ENCODE measurements around the gene MYL4. TPM values are rescaled to one million over a fixed set of nuclear protein-coding genes. Genes with fewer than 3 reads are reported as not detected.
A peak's percentile ranks its signal among the peaks of the same experiment; 100 is the strongest.

The MYL4 gene
- total RNA-seq, 4 donors from 2014 or later, result 5.2 to 11.0 (median 6.2) TPM

DNA sequence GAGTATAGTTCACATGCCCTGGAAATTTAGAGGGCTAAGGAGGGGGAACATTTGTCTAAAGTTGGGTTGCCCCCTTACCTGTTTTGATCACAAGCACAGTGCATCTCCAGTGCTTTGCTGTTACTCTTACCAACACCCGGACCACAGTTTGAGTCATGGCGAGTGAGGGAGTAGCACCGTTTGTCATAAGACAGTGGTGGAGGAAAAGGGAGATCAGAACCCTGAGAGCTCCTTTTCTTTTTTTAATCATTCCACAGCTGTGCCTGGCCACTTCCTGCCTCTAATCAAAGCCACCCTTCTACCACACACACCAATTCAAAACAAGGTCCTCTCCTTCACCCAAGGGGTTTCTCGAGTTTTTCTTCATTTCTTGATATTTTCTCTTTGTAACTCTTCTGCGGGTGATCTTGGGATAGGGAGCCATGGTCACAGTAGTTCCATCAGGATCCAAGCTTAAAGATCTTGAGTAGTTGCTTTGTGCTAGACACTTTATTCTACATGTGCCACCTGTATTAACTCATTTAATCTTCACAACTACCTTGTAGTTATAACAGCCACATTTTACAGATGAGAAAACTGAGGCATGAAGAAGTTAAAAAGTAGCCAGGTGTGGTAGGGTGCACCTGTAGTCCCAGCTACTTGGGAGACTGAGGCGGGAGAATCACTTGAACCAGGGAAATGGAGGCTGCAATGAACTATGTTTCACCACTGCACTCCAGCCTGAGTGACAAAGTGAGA is 5.0 kb upstream of the MYL4 start:
- Histone ChIP-seq H3K4me1 (peaks cover 35 to 58% of the 10 kb centered on the region in 2 donors), H3K27me3 (no peaks in the 10 kb centered on the region), H3K27ac (peak overlapping the region; percentile 96 to 97 (median 96)), H3K36me3 (no peaks in the 10 kb centered on the region), H3K4me3 (replicated peaks in 1 of 3) (no peak overlapping the region), H3K9me3 (no peaks in the 10 kb centered on the region)
- intact Hi-C loops (cut with DNase I), result no loop called here
- no peak for TF ChIP-seq POLR2A (IDR thresholded peaks at IDR 0.05)
- TF ChIP-seq, protein P1, sequence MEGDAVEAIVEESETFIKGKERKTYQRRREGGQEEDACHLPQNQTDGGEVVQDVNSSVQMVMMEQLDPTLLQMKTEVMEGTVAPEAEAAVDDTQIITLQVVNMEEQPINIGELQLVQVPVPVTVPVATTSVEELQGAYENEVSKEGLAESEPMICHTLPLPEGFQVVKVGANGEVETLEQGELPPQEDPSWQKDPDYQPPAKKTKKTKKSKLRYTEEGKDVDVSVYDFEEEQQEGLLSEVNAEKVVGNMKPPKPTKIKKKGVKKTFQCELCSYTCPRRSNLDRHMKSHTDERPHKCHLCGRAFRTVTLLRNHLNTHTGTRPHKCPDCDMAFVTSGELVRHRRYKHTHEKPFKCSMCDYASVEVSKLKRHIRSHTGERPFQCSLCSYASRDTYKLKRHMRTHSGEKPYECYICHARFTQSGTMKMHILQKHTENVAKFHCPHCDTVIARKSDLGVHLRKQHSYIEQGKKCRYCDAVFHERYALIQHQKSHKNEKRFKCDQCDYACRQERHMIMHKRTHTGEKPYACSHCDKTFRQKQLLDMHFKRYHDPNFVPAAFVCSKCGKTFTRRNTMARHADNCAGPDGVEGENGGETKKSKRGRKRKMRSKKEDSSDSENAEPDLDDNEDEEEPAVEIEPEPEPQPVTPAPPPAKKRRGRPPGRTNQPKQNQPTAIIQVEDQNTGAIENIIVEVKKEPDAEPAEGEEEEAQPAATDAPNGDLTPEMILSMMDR (IDR thresholded peaks at IDR 0.05), result no peak
- DNase-seq, result no peak
- 84 to 88% methylated on average over 6 of the region's 6 CpGs for WGBS, 2 donors

DNA sequence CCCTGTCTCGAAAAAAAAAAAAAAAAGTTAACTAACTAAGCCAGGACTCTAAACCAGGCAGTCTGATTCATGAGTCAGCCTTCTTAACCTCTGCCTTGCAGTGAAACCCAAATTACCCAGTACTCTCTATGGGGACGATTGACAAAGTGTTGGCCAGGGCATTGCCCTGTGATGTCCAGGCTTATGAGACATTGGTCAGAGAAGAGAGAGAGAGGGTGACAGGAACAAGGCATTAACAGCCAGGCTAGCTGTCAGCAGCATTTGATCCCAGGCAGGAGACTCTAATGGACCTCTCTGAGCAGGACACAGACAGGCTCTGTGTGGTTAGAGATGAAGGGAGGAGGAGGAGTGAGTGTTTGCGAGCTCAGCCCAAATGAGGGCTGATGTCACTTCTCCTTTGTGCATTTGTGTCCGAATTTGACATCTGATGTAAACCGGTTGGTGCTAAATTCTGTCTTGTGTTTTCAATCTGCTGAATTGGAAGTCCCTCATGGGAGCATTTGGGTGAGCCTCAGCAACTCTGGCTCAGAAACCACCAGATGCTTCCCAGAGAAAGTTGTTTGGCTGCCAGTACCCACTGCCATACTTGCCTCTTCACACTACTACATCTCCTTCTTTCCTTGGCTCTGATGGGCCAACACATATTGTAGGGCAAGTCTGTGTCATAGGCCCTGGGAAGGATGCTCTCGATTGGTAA is 4.3 kb upstream of the MYL4 start:
- H3K27me3 ChIP-seq, result no peaks in the 10 kb centered on the region
- H3K4me3 ChIP-seq (replicated peaks in 1 of 3), result peak overlapping the region in 1 of 3 donors; percentile 0
- WGBS, 2 donors, result 25 to 36% methylated on average over 6 of the region's 6 CpGs
- TF ChIP-seq, protein P1 (IDR thresholded peaks at IDR 0.05), result no peak
- TF ChIP-seq POLR2A (IDR thresholded peaks at IDR 0.05), result no peak
- intact Hi-C loops (cut with DNase I), result no loop called here
- H3K27ac ChIP-seq, result peak overlapping the region; percentile 96 to 97 (median 96)
- peaks cover 36 to 65% of the 10 kb centered on the region in 2 donors for H3K4me1 ChIP-seq
- no peaks in the 10 kb centered on the region for H3K9me3 ChIP-seq
- DNase-seq, result peak; percentile 49 to 50
- no peaks in the 10 kb centered on the region for H3K36me3 ChIP-seq

DNA sequence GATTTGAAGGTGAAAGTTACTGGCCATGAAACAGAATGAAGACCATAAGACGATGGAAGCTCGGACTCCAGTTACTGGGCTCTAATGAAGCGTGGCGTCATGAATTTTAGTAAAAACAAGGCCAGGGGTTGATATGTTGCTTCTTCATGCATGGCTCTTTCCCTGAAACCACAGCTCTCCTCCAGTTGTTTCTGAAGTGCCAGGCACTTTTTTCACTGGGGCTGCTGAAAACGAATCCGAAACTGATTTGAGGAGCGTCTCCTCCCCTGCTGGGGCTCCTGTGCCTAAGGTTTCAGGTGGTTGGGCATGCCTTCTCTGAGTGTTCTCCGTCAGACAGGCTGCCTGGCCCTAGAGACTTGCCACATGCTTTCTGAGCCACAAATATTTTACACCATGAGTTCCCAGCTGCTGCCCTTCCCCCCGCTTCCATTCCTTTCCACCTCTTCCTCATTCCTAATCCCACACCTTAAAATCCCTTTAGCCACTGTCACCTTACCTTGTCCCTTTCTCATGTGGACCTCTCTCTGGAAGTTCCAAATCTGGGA is 3.7 kb upstream of the MYL4 start:
- peaks cover 43 to 71% of the 10 kb centered on the region in 2 donors for H3K4me1 ChIP-seq
- peak in 1 of 2 donors; percentile 36 for TF ChIP-seq POLR2A (IDR thresholded peaks at IDR 0.05)
- TF ChIP-seq, protein P1 (IDR thresholded peaks at IDR 0.05), result no peak
- no peaks in the 10 kb centered on the region for H3K36me3 ChIP-seq
- intact Hi-C loops (cut with DNase I), result no loop called here
- peak; percentile 96 for DNase-seq
- H3K27ac ChIP-seq, result peak overlapping the region; percentile 96 to 97 (median 97)
- 19 to 29% methylated on average over 9 of the region's 9 CpGs for WGBS, 2 donors
- H3K4me3 ChIP-seq (replicated peaks in 1 of 3), result peak overlapping the region in 1 of 3 donors; percentile 0
- H3K9me3 ChIP-seq, result no peaks in the 10 kb centered on the region
- no peaks in the 10 kb centered on the region for H3K27me3 ChIP-seq

DNA sequence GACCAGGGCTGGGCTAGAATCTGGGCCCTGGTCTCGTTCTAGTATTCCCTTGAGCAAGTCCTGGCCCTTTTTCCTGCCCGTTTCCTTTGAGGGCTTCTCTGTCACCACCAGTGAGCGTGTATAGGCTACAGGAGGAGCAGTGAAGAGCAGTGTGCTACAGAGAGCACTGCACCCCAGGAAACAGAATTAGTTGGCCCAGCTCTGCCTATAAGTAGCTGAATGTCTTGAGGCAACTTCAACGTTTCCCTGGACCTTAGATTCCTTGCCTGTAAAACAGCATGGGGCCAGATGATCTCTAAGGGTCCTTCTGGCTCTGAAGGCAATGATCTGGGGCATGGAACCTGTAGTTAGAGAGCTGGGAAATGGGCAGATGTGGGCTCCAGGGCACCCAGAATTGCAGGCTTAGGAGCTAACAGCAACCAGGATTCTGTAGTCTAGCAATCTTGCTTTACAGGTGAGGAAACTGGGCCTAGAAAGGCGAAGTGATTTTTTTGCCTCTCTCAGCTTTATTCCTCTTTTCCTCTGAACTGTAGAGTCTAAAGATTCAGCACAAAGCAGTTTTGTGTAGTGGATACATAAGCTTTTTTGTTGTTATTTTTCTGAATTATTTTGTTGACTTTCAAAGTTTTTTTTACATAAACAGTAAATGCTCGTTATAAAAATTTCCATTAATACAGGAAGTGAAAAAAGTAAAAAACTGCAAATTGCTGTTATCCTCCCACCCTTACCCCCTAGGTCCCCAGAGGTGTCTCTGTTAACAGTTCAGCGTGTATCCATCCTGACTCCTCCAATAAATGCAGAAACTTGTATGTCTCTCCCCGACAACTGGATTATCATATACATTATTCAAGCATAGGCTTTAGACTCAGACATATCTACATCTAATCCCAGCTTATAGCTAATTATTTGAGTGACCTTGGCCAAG is 1.7 kb upstream of the MYL4 start:
- 83% methylated on average over 8 of the region's 8 CpGs for WGBS, 2 donors
- intact Hi-C loops (cut with DNase I), result no loop called here
- Histone ChIP-seq H3K27me3 (no peaks in the 10 kb centered on the region), H3K4me3 (replicated peaks in 1 of 3) (no peak overlapping the region), H3K9me3 (no peaks in the 10 kb centered on the region), H3K36me3 (no peaks in the 10 kb centered on the region), H3K4me1 (peaks cover 48 to 83% of the 10 kb centered on the region in 2 donors), H3K27ac (peak overlapping the region; percentile 96 to 97 (median 97))
- no peak for TF ChIP-seq POLR2A (IDR thresholded peaks at IDR 0.05)
- TF ChIP-seq, protein P1 (IDR thresholded peaks at IDR 0.05), result no peak
- no peak for DNase-seq

Measured in thyroid gland (tissue), 4 donors.